A549 treated with CORT108297 at 1 μM for 4 hours (cell line): ENCODE results near the gene CBLN3. TPM values are rescaled to one million over a fixed set of nuclear protein-coding genes. Genes with fewer than 3 reads are reported as not detected.

ENCODE experiments used
- total RNA-seq: library from RNA; stranded (reverse); fragments of 200-300 nt; extraction: Qiagen RNA extraction; gene quantifications from 5 replicates; pipeline ENCODE4 v1.2.3, GENCODE V29; 2022

The CBLN3 gene
- 0.81 to 1.5 TPM (median 1.4 TPM) in 5 replicates for total RNA-seq

GRCh38 chr14:24429395-24430142 is at the start of gene CBLN3, which contains the start of gene KHNYN:
Gene CBLN3 (minus strand): TSS chr14:24429668. CDS start chr14:24429054, 614 bp downstream.
Gene KHNYN (plus strand): TSS chr14:24429954. CDS start chr14:24430731, 777 bp downstream.

GRCh38 chr14:24442240-24443052 is 13.0 kb upstream of the CBLN3 start, which contains the start of gene SDR39U1:
Gene SDR39U1 (minus strand): TSS chr14:24442776. CDS start chr14:24442769, 7 bp downstream.

GRCh38 chr14:24398653-24399446 is 30.6 kb downstream of the CBLN3 start, which contains the start of gene NYNRIN:
Gene NYNRIN (plus strand): TSS chr14:24399003. CDS start chr14:24399247, 244 bp downstream.

Other genes starting within 250 kb of the CBLN3 start
- 78.9 to 89.8 TPM (median 88.2 TPM) in 5 replicates for gene IPO4, start 240.9 kb downstream of the CBLN3 start, total RNA-seq
- gene TM9SF1, start 234.2 kb downstream of the CBLN3 start, total RNA-seq: 62.6 to 70.9 TPM (median 69.7 TPM) in 5 replicates
- gene TSSK4, start 224.0 kb downstream of the CBLN3 start, total RNA-seq: not detected in 5 replicates
- 75.4 to 107 TPM (median 77.3 TPM) in 5 replicates for gene CHMP4A, start 216.2 kb downstream of the CBLN3 start, total RNA-seq
- 30.3 to 32.5 TPM (median 31.5 TPM) in 5 replicates for gene MDP1, start 213.6 kb downstream of the CBLN3 start, total RNA-seq
- 441 to 466 TPM (median 453 TPM) in 5 replicates for gene NEDD8, start 197.3 kb downstream of the CBLN3 start, total RNA-seq
- gene GMPR2, start 196.7 kb downstream of the CBLN3 start, total RNA-seq: 55.1 to 62.8 TPM (median 56.6 TPM) in 5 replicates
- gene TINF2, start 187.0 kb downstream of the CBLN3 start, total RNA-seq: 34.5 to 39.1 TPM (median 37.5 TPM) in 5 replicates
- 0.65 to 1.3 TPM (median 1.1 TPM) in 5 replicates for gene TGM1, start 166.5 kb downstream of the CBLN3 start, total RNA-seq
- gene RABGGTA, start 158.1 kb downstream of the CBLN3 start, total RNA-seq: 14.9 to 18.6 TPM (median 18.0 TPM) in 5 replicates
- gene DHRS1, start 129.9 kb downstream of the CBLN3 start, total RNA-seq: 11.3 to 14.7 TPM (median 12.9 TPM) in 5 replicates
- 14.5 to 19.5 TPM (median 17.5 TPM) in 5 replicates for gene NOP9, start 129.8 kb downstream of the CBLN3 start, total RNA-seq
- gene CIDEB, start 121.7 kb downstream of the CBLN3 start, total RNA-seq: 0.18 to 0.66 TPM (median 0.20 TPM) in 5 replicates
- gene LTB4R2, start 119.5 kb downstream of the CBLN3 start, total RNA-seq: 2.2 to 6.0 TPM (median 5.7 TPM) in 5 replicates
- 3.7 to 7.0 TPM (median 6.4 TPM) in 5 replicates for gene LTB4R, start 118.2 kb downstream of the CBLN3 start, total RNA-seq
- gene ADCY4, start 94.6 kb downstream of the CBLN3 start, total RNA-seq: not detected in 5 replicates
- not detected in 5 replicates for gene RIPK3, start 89.7 kb downstream of the CBLN3 start, total RNA-seq
- 0.10 to 0.41 TPM (median 0.23 TPM) in 5 replicates for gene NFATC4, start 61.5 kb downstream of the CBLN3 start, total RNA-seq
- gene NYNRIN, start 30.7 kb downstream of the CBLN3 start, total RNA-seq: 0.15 to 0.25 TPM (median 0.21 TPM) in 5 replicates
- gene KHNYN, start 286 bp upstream of the CBLN3 start, total RNA-seq: 23.0 to 32.2 TPM (median 27.1 TPM) in 5 replicates
- gene SDR39U1, start 13.1 kb upstream of the CBLN3 start, total RNA-seq: 42.4 to 55.2 TPM (median 51.6 TPM) in 5 replicates
- not detected in 5 replicates for gene CMA1, start 78.6 kb upstream of the CBLN3 start, total RNA-seq
- not detected in 5 replicates for gene CTSG, start 146.6 kb upstream of the CBLN3 start, total RNA-seq
- gene GZMH, start 180.0 kb upstream of the CBLN3 start, total RNA-seq: not detected in 5 replicates
- not detected in 5 replicates for gene GZMB, start 204.5 kb upstream of the CBLN3 start, total RNA-seq